Fibroblast of lung (primary cell): ENCODE data around the gene UVRAG. TPM values are rescaled to one million over a fixed set of nuclear protein-coding genes. Genes with fewer than 3 reads are reported as not detected.
A peak's percentile ranks its signal among the peaks of the same experiment; 100 is the strongest.

Experiments
- DNase-seq, 2 donors: peaks; one replicate each; pipeline versions ENCODE4 v3.0.0 to v3.0.0-alpha.2; 2010; ENCODE audit warnings: low read depth in 2 of 2
- H2AFZ ChIP-seq: 2 replicates; pipeline ENCODE4 v1.5.1; 2012; ENCODE audit warnings: low read length, control low read depth, inconsistent platforms
- H3K27ac ChIP-seq: 2 replicates; pipeline ENCODE4 v1.5.1; 2011; ENCODE audit warnings: low read length, control low read depth; ENCODE audit not compliant: insufficient read depth
- H3K27me3 ChIP-seq: 2 replicates; pipeline ENCODE4 v1.5.1; 2011; ENCODE audit warnings: mild to moderate bottlenecking, low read length; ENCODE audit not compliant: control insufficient read depth, insufficient read depth
- H3K36me3 ChIP-seq: 2 replicates; pipeline ENCODE4 v1.5.1; 2011; ENCODE audit warnings: low read length; ENCODE audit not compliant: control insufficient read depth, insufficient read depth
- H3K4me1 ChIP-seq: 2 replicates; pipeline ENCODE4 v1.5.1; 2011; ENCODE audit warnings: low read length; ENCODE audit not compliant: control insufficient read depth, insufficient read depth; ENCODE audit errors: extremely low read depth
- H3K4me2 ChIP-seq: 2 replicates; pipeline ENCODE4 v1.5.1; 2011; ENCODE audit warnings: low read length, control low read depth; ENCODE audit not compliant: insufficient read depth; ENCODE audit errors: extremely low read depth
- H3K4me3 ChIP-seq, 4 experiments: fragments of 200-600 bp in 1 of 4; sonication (generic) in 1 of 4; replicated peaks in 1 of 4; 2 replicates each; pipeline ENCODE4 v1.5.1; 2011 to 2016; ENCODE audit warnings: low read length in 4 of 4, low read depth in 3 of 4, mild to moderate bottlenecking in 3 of 4, control low read depth in 2 of 4, inconsistent platforms in 1 of 4, mixed read lengths in 1 of 4; ENCODE audit not compliant: insufficient read depth in 1 of 4; ENCODE audit errors: control extremely low read depth in 1 of 4
- H3K79me2 ChIP-seq: 2 replicates; pipeline ENCODE4 v1.5.1; 2012; ENCODE audit warnings: mild to moderate bottlenecking, low read length, inconsistent platforms; ENCODE audit not compliant: control insufficient read depth, insufficient read depth
- H3K9ac ChIP-seq: 2 replicates; pipeline ENCODE4 v1.5.1; 2011; ENCODE audit warnings: mild to moderate bottlenecking, low read length, control low read depth; ENCODE audit not compliant: insufficient read depth
- H3K9me3 ChIP-seq: 2 replicates; pipeline ENCODE4 v1.5.1; 2012; ENCODE audit warnings: low read depth, low read length; ENCODE audit not compliant: control insufficient read depth, insufficient read depth
- H4K20me1 ChIP-seq: 2 replicates; pipeline ENCODE4 v1.5.1; 2011; ENCODE audit warnings: low read length; ENCODE audit not compliant: control insufficient read depth, insufficient read depth; ENCODE audit errors: extremely low read depth
- CTCF ChIP-seq, 2 donors: IDR thresholded peaks in 1 of 2; conservative IDR thresholded peaks in 1 of 2; 1 replicate in 1 of 2; 2 replicates in 1 of 2; pipeline ENCODE4 v1.5.1; 2011 to 2012; ENCODE audit warnings: low read length in 2 of 2, control low read depth in 1 of 2, inconsistent platforms in 1 of 2, low read depth in 1 of 2, mild to moderate bottlenecking in 1 of 2
- EZH2 ChIP-seq: IDR thresholded peaks from 2 replicates; pipeline ENCODE4 v1.5.1; 2012; ENCODE audit warnings: low read length, control low read depth, mild to moderate bottlenecking; ENCODE audit errors: missing control alignments
- polyA plus RNA-seq, 2 donors: library from polyadenylated mRNA; depleted of rRNA in 1 of 2; stranded (reverse) in 1 of 2; unstranded in 1 of 2; fragments of >200 nt; gene quantifications; 2 replicates each; pipeline ENCODE4 v1.2.1, GENCODE V29; 2011 to 2012; ENCODE audit warnings: missing spikeins in 1 of 2
- total RNA-seq: library from RNA; depleted of rRNA; stranded (reverse); fragments of >200 nt; gene quantifications from 2 replicates; pipeline ENCODE4 v1.2.1, GENCODE V29; 2014

UVRAG gene
- total and polyA plus RNA-seq, 2 donors (not counting 1 experiment from before 2014, with no cell fraction given) = 15.8 to 22.1 TPM

- H3K9me3 ChIP-seq = no peaks in the 10 kb centered on the region
- no peak overlapping the region for H3K4me3 ChIP-seq
- no peaks in the 10 kb centered on the region for H3K36me3 ChIP-seq
- no peaks in the 10 kb centered on the region for H3K79me2 ChIP-seq
- TF ChIP-seq CTCF (conservative IDR thresholded peaks at IDR 0.05 in 1 of 2, IDR thresholded peaks at IDR 0.05 in 1 of 2; ENCODE audit: low read depth in 1 of 2, low read length in 2 of 2) (no peak), EZH2 (no peak)
- no peaks in the 10 kb centered on the region for H3K4me1 ChIP-seq
- no peak overlapping the region for H3K9ac ChIP-seq
- no peaks in the 10 kb centered on the region for H4K20me1 ChIP-seq
- no peak overlapping the region for H3K27ac ChIP-seq
- no peak for DNase-seq
- no peaks in the 10 kb centered on the region for H3K27me3 ChIP-seq
- no peak overlapping the region for H3K4me2 ChIP-seq
- no peak overlapping the region for H2AFZ ChIP-seq
Measured at GRCh38 chr11:75894036-75894585, 79.1 kb downstream of the UVRAG start.

- H4K20me1 ChIP-seq = no peaks in the 10 kb centered on the region
- peak in 1 of 2 donors; percentile 60 for TF ChIP-seq CTCF (conservative IDR thresholded peaks at IDR 0.05 in 1 of 2, IDR thresholded peaks at IDR 0.05 in 1 of 2; ENCODE audit: low read depth in 1 of 2, low read length in 2 of 2)
- no peak for TF ChIP-seq EZH2
- no peak overlapping the region for H3K27ac ChIP-seq
- H3K27me3 ChIP-seq = no peaks in the 10 kb centered on the region
- peak; percentile 40 to 67 for DNase-seq
- no peak overlapping the region for H3K9ac ChIP-seq
- H3K4me3 ChIP-seq = no peak overlapping the region
- no peak overlapping the region for H3K4me2 ChIP-seq
- no peaks in the 10 kb centered on the region for H3K36me3 ChIP-seq
- H3K79me2 ChIP-seq = no peaks in the 10 kb centered on the region
- H3K9me3 ChIP-seq = no peaks in the 10 kb centered on the region
- H3K4me1 ChIP-seq = no peaks in the 10 kb centered on the region
- no peak overlapping the region for H2AFZ ChIP-seq
Measured at GRCh38 chr11:75896843-75897419, 81.9 kb downstream of the UVRAG start.

GRCh38 chr11:75898871-75899270, 83.9 kb downstream of the UVRAG start:
- Histone ChIP-seq H2AFZ (no peak overlapping the region), H3K4me2 (no peak overlapping the region), H3K9me3 (no peaks in the 10 kb centered on the region), H4K20me1 (no peaks in the 10 kb centered on the region), H3K27me3 (no peaks in the 10 kb centered on the region), H3K9ac (no peak overlapping the region), H3K27ac (no peak overlapping the region), H3K4me1 (no peaks in the 10 kb centered on the region), H3K79me2 (no peaks in the 10 kb centered on the region), H3K4me3 (no peak overlapping the region), H3K36me3 (no peaks in the 10 kb centered on the region)
- no peak for TF ChIP-seq CTCF (conservative IDR thresholded peaks at IDR 0.05 in 1 of 2, IDR thresholded peaks at IDR 0.05 in 1 of 2; ENCODE audit: low read depth in 1 of 2, low read length in 2 of 2)
- DNase-seq = no peak
